GM12872 (cell line): ENCODE data around the gene THBS1.

Experiments
- TF ChIP-seq, protein P1 (sequence below): IDR thresholded peaks from 3 replicates; pipeline ENCODE4 v1.5.1; 2011; ENCODE audit warnings: low read depth, mild to moderate bottlenecking, low read length, moderate library complexity; ENCODE audit not compliant: insufficient read depth

Gene THBS1

DNA sequence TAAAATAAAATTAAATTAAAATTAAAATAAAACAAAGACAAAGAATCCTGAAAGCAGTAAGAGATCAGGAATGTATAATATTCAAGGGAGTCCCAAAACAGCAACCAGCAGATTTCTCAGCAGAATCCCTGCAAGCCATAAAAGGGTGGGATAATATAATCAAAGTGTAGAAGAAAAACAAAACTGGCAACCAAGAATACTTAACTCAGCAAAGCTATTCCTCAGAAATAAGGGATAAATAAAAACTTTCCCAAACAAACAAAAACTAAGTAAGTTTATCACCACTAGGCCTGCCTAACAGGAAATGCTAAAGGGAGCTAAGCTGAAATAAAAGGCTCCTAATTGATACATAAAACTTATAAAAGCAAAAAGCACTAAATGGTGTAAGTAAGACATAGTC, 29.8 kb downstream of the THBS1 start:
- TF ChIP-seq, protein P1, sequence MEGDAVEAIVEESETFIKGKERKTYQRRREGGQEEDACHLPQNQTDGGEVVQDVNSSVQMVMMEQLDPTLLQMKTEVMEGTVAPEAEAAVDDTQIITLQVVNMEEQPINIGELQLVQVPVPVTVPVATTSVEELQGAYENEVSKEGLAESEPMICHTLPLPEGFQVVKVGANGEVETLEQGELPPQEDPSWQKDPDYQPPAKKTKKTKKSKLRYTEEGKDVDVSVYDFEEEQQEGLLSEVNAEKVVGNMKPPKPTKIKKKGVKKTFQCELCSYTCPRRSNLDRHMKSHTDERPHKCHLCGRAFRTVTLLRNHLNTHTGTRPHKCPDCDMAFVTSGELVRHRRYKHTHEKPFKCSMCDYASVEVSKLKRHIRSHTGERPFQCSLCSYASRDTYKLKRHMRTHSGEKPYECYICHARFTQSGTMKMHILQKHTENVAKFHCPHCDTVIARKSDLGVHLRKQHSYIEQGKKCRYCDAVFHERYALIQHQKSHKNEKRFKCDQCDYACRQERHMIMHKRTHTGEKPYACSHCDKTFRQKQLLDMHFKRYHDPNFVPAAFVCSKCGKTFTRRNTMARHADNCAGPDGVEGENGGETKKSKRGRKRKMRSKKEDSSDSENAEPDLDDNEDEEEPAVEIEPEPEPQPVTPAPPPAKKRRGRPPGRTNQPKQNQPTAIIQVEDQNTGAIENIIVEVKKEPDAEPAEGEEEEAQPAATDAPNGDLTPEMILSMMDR, result no peak

DNA sequence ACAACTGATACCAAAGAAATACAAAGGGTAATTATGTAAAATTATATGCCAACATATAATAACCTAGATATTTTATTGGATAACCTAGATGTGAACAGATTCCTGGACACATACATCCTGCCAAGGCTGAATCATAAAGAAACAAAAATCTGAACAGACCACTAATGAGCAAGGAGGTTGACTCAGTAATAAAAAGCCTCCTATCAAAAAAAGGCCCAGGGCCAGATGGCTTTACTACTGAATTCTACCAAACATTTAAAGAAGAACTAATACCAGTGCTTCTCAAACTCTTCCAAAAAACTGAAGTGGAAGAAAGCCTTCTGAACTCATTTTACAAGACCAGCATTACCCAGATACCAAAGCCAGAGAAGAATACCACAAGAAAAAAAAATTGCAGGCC, 32.4 kb downstream of the THBS1 start:
- TF ChIP-seq, protein P1, result no peak

DNA sequence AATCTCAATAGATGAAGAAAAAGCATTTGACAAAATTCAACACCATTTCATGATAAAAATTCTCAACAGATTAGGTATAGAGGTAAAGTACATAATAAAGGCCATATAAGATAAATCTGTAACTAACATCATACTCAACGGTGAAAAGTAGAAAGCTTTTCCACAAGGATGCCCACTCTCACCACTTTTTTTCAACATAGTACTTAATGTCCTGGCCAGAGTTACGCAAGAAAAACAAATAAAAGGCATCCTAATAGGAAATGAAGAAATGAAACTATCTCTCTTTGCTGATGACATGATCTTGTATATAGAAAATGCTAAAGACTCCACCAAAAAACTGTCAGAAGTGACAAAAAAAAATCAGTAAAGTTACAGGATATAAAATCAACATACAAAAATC, 33.0 kb downstream of the THBS1 start:
- TF ChIP-seq, protein P1, result no peak

DNA sequence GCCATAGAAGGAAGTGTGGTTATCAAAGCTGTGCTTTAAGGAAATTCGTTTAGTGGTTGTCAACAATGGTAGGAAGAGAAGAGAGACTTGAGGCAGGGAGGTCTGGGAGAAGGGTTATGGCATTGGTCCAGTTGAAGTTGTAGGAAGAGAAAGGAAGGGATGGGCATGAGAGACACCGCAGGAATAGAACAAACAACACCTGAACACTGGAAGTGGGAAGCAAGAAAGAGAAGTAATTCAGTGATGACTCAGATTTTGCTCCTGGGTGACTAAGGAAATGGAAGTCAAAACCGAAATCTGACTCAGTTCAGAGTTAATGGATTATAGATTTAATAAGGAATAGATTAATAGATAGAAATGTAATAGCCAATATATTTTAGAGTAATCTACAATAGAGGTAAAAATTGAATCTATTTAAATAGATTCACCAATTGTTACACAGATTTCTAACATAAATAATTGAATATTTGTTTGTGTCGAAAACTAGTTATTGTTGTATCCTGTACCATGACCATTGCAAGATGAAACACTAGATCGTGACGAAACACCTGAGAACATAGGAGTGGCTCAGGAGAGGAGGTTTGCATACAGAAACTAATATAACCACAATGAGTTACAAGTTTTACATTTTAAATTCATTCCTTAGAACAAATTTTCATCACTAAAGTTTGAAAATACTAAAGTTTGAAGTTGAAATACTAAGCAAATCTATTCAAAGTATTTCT, 36.0 kb downstream of the THBS1 start:
- TF ChIP-seq, protein P1, result no peak

DNA sequence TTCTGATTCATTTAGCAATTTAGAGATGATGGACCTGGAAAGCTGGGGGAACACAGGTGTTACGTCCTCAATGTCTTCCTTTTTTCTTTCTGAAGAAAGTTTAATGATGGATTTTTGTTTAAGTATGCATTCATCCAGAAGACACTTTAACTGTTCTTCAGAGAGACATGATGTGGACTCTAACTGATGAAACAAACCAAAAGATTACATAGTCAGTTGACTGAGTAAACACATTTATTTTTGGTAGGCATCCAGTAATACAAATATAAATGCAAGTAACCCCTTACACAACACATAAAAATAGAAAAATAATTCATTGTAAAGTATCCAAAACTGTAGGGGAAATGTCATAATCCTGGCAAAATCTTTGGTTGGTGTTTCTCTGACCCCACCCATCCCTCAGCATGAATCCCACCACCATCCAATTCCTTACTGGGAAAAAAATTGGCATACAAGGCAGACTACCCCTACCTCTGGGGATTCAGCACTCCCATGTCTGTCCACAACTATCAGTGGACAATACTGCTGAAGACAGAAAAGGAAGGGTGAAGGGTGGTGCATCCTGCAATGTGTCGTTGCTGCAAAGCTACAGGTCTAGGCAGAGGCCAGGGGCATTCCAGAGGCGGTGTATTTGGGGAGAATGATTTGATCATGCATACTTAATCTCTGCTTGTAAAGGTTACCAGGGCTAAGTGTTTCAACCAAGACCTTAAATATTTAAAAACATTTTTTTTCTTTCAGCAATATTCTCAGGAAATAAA, 37.4 kb downstream of the THBS1 start:
- TF ChIP-seq, protein P1, result no peak

DNA sequence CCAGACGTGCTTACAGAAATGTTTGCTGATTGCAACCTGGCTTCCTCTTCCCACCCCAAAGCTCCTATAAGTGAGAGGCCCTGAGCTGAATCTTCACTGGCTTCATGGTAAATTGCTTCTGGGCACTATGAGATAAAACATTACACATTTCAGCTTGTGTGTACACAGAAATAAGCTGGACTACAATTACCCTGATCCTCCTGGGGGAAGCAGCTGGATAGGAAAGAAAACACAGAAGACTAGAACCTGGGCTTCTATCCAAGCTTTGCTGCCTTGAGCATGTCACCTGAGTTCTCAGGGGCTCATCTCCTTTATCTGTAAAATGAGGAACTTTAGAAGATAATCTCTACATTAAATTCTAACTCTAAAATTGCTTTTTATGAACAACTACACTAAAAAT, 40.3 kb downstream of the THBS1 start:
- TF ChIP-seq, protein P1, result no peak

DNA sequence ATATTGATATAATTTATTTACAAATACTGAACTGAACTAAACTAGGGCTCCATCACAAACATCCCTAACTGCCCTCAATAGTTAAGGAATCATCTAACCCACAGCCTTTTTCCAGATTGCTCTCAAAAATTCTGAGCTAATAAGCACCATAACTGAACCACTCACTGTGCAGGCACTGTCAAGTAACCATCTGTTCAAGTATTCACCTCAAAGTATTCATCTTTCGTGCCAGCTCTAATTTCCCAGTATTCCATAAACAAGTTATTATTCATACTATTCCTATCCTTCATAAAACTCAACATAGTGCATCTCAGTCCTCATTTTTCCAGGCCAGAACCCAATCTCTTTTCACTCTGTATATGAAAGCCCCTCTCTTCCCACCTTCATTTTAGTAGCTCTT, 41.1 kb downstream of the THBS1 start:
- TF ChIP-seq, protein P1, result no peak
